Liver (tissue), 9 donors: ENCODE measurements around the gene SLC6A3. TPM values are rescaled to one million over a fixed set of nuclear protein-coding genes. Genes with fewer than 3 reads are reported as not detected.

Experiments
- DNase-seq: peaks from one replicate; pipeline ENCODE4 v3.0.0-alpha.2; 2017; ENCODE audit warnings: low spot score
- H3K27ac ChIP-seq, 2 donors: one replicate each; pipeline ENCODE4 v1.7.0; 2013; ENCODE audit warnings: inconsistent platforms in 2 of 2, low read length in 2 of 2, control low read depth in 1 of 2, low read depth in 1 of 2, mild to moderate bottlenecking in 1 of 2
- H3K27me3 ChIP-seq, 4 donors: one replicate each; pipeline versions ENCODE4 v1.6.1 to v1.7.0; 2013; ENCODE audit warnings: low read length in 3 of 4, inconsistent platforms in 1 of 4, mild to moderate bottlenecking in 1 of 4, moderate library complexity in 1 of 4; ENCODE audit not compliant: control insufficient read depth in 4 of 4, insufficient read depth in 4 of 4
- H3K36me3 ChIP-seq, 4 donors: one replicate each; pipeline versions ENCODE4 v1.6.1 to v1.7.0; 2013; ENCODE audit warnings: low read length in 3 of 4, mild to moderate bottlenecking in 3 of 4, low read depth in 1 of 4, moderate library complexity in 1 of 4; ENCODE audit not compliant: control insufficient read depth in 4 of 4, insufficient read depth in 3 of 4
- H3K4me1 ChIP-seq, 4 donors: one replicate each; pipeline versions ENCODE4 v1.6.1 to v1.7.0; 2013; ENCODE audit warnings: low read length in 3 of 4, mild to moderate bottlenecking in 3 of 4, moderate library complexity in 1 of 4; ENCODE audit not compliant: control insufficient read depth in 4 of 4, insufficient read depth in 4 of 4
- H3K4me3 ChIP-seq, 3 donors: one replicate each; pipeline versions ENCODE4 v1.6.1 to v1.7.0; 2013; ENCODE audit warnings: low read length in 3 of 3, control low read depth in 1 of 3, low read depth in 1 of 3, mild to moderate bottlenecking in 1 of 3
- H3K9ac ChIP-seq, 2 donors: one replicate each; pipeline ENCODE4 v1.7.0; 2013; ENCODE audit warnings: low read length in 2 of 2, mild to moderate bottlenecking in 2 of 2, moderate library complexity in 2 of 2, control low read depth in 1 of 2, low read depth in 1 of 2
- H3K9me3 ChIP-seq, 4 donors: one replicate each; pipeline versions ENCODE4 v1.6.1 to v1.7.0; 2013; ENCODE audit warnings: low read length in 3 of 4; ENCODE audit not compliant: control insufficient read depth in 4 of 4
- ATF3 ChIP-seq: IDR thresholded peaks from 2 replicates; pipeline ENCODE4 v1.6.1; 2016; ENCODE audit warnings: antibody characterized with exemption
- EGR1 ChIP-seq, 2 donors: IDR thresholded peaks; 2 replicates each; pipeline ENCODE4 v1.6.1; 2016 to 2018; ENCODE audit warnings: antibody characterized with exemption in 2 of 2, low read depth in 2 of 2
- FOXA1 ChIP-seq: IDR thresholded peaks from 2 replicates; pipeline ENCODE4 v1.6.1; 2016; ENCODE audit warnings: antibody characterized with exemption
- FOXA2 ChIP-seq: IDR thresholded peaks from 2 replicates; pipeline ENCODE4 v1.6.1; 2016; ENCODE audit warnings: antibody characterized with exemption
- GABPA ChIP-seq, 2 donors: IDR thresholded peaks in 1 of 2; conservative IDR thresholded peaks in 1 of 2; 2 replicates each; pipeline ENCODE4 v1.6.1; 2016; ENCODE audit warnings: antibody characterized with exemption in 2 of 2, mild to moderate bottlenecking in 1 of 2, moderate library complexity in 1 of 2
- HNF4G ChIP-seq: IDR thresholded peaks from 2 replicates; pipeline ENCODE4 v1.6.1; 2016; ENCODE audit warnings: antibody characterized with exemption
- JUND ChIP-seq, 2 donors: IDR thresholded peaks; 2 replicates each; pipeline ENCODE4 v1.6.1; 2016; ENCODE audit warnings: antibody characterized with exemption in 2 of 2
- RAD21 ChIP-seq, 2 donors: IDR thresholded peaks; 2 replicates each; pipeline ENCODE4 v1.6.1; 2016; ENCODE audit warnings: antibody characterized with exemption in 2 of 2, mild to moderate bottlenecking in 2 of 2
- REST ChIP-seq: IDR thresholded peaks from 2 replicates; pipeline ENCODE4 v1.6.1; 2016; ENCODE audit warnings: antibody characterized with exemption, mild to moderate bottlenecking
- SP1 ChIP-seq: IDR thresholded peaks from 2 replicates; pipeline ENCODE4 v1.6.1; 2018; ENCODE audit warnings: antibody characterized with exemption, mild to moderate bottlenecking
- YY1 ChIP-seq: IDR thresholded peaks from 2 replicates; pipeline ENCODE4 v1.6.1; 2016; ENCODE audit warnings: antibody characterized with exemption, mild to moderate bottlenecking
- ZBTB33 ChIP-seq: IDR thresholded peaks from 2 replicates; pipeline ENCODE4 v1.6.1; 2016; ENCODE audit warnings: antibody characterized with exemption
- WGBS: extraction: QIAGEN DNeasy Blood & Tissue Kit; methylation state at CpG from one replicate; pipeline ENCODE4 v1.1.7; 2013; 5-methylcytosine and 5-hydroxymethylcytosine counted together
- polyA plus RNA-seq, 2 donors: library from polyadenylated mRNA; stranded (reverse) in 1 of 2; unstranded in 1 of 2; fragments of 200-250 nt in 1 of 2; fragments of >200 nt in 1 of 2; fragmentation: Nextera tagmentation in 1 of 2; extraction: Ambion mirVana in 1 of 2; gene quantifications; one replicate each; pipeline versions ENCODE4 v1.2.1 to v1.2.3, GENCODE V29; 2013 to 2015
- total RNA-seq, 2 donors: library from RNA; depleted of rRNA; stranded (reverse); fragments of >200 nt; gene quantifications; one replicate each; pipeline ENCODE4 v1.2.3, GENCODE V29; 2014
- donor health status: healthy.
- donor health status: healthy.
- donor health status: healthy.
- donor health status: healthy.
- donor health status: healthy.

Gene SLC6A3
- total and polyA plus RNA-seq, 4 donors, result not detected

GRCh38 chr5:1409381-1410110, 35.7 kb downstream of the SLC6A3 start:
- H3K27me3 ChIP-seq, result peaks cover 0 to 5% (median 0%) of the 10 kb centered on the region in 4 donors
- no peak overlapping the region for H3K9ac ChIP-seq
- DNase-seq, result no peak
- H3K36me3 ChIP-seq, result no peaks in the 10 kb centered on the region
- H3K4me1 ChIP-seq, result no peaks in the 10 kb centered on the region
- 75% methylated on average over 33 of the region's 33 CpGs for WGBS
- TF ChIP-seq RAD21 (IDR thresholded peaks at IDR 0.05), result no peak
- TF ChIP-seq REST, result peak; percentile 98
- H3K27ac ChIP-seq, result no peak overlapping the region
- no peaks in the 10 kb centered on the region for H3K9me3 ChIP-seq
- no peak overlapping the region for H3K4me3 ChIP-seq

GRCh38 chr5:1406681-1407640, 38.3 kb downstream of the SLC6A3 start:
- 72% methylated on average over 35 of the region's 35 CpGs for WGBS
- no peak overlapping the region for H3K27ac ChIP-seq
- H3K4me1 ChIP-seq, result no peaks in the 10 kb centered on the region
- TF ChIP-seq YY1 (no peak), SP1 (no peak), ATF3 (no peak), FOXA2 (no peak), EGR1 (IDR thresholded peaks at IDR 0.05; ENCODE audit: low read depth in 2 of 2) (no peak)
- H3K9ac ChIP-seq, result no peak overlapping the region
- H3K4me3 ChIP-seq, result no peak overlapping the region
- H3K9me3 ChIP-seq, result no peaks in the 10 kb centered on the region
- DNase-seq, result no peak
- H3K27me3 ChIP-seq, result peaks cover 0 to 5% (median 0%) of the 10 kb centered on the region in 4 donors
- H3K36me3 ChIP-seq, result no peaks in the 10 kb centered on the region

GRCh38 chr5:1405539-1406530, 39.4 kb downstream of the SLC6A3 start:
- no peak for DNase-seq
- no peaks in the 10 kb centered on the region for H3K36me3 ChIP-seq
- no peak overlapping the region for H3K4me3 ChIP-seq
- H3K9me3 ChIP-seq, result no peaks in the 10 kb centered on the region
- H3K27ac ChIP-seq, result no peak overlapping the region
- 78% methylated on average over 40 of the region's 40 CpGs for WGBS
- H3K27me3 ChIP-seq, result peaks cover 0 to 5% (median 0%) of the 10 kb centered on the region in 4 donors
- H3K9ac ChIP-seq, result no peak overlapping the region
- H3K4me1 ChIP-seq, result no peaks in the 10 kb centered on the region
- TF ChIP-seq GABPA (IDR thresholded peaks at IDR 0.05 in 1 of 2, conservative IDR thresholded peaks at IDR 0.05 in 1 of 2), result no peak
- TF ChIP-seq HNF4G, result no peak
- no peak for TF ChIP-seq ZBTB33
- TF ChIP-seq REST, result no peak
- no peak for TF ChIP-seq JUND (IDR thresholded peaks at IDR 0.05)
- no peak for TF ChIP-seq FOXA1
